ENCODE measurements around the gene CHRNE. TPM values are rescaled to one million over a fixed set of nuclear protein-coding genes. Genes with fewer than 3 reads are reported as not detected.
"Not testable (repeated sequence)": the region's sequence is repeated elsewhere in the genome, so short reads cannot be mapped to it uniquely, and the experiment has no call there.

The CHRNE gene
- total and polyA plus RNA-seq, 2 donors (not counting 1 experiment from before 2014, with no cell fraction given): 0.19 to 0.66 TPM

GRCh38 chr17:4921320-4921719, 18.4 kb upstream of the CHRNE start:
- Histone ChIP-seq H3K9me3 (ENCODE audit: control insufficient read depth, insufficient read depth, low read depth, low read length) (no peaks in the 10 kb centered on the region), H3K27ac (ENCODE audit: insufficient read depth, low read length) (no peak overlapping the region), H3K27me3 (ENCODE audit: control insufficient read depth, insufficient read depth, low read length) (no peaks in the 10 kb centered on the region), H3K79me2 (ENCODE audit: control insufficient read depth, insufficient read depth, low read length) (no peaks in the 10 kb centered on the region), H2AFZ (ENCODE audit: low read length) (no peak overlapping the region), H3K4me1 (ENCODE audit: control insufficient read depth, extremely low read depth, insufficient read depth, low read length) (no peaks in the 10 kb centered on the region), H3K4me3 (replicated peaks in 1 of 4; ENCODE audit: control extremely low read depth in 1 of 4, insufficient read depth in 1 of 4, low read depth in 3 of 4, low read length in 4 of 4) (no peak overlapping the region), H3K36me3 (ENCODE audit: control insufficient read depth, insufficient read depth, low read length) (no peaks in the 10 kb centered on the region), H3K9ac (ENCODE audit: insufficient read depth, low read length) (no peak overlapping the region), H3K4me2 (ENCODE audit: extremely low read depth, insufficient read depth, low read length) (no peak overlapping the region), H4K20me1 (ENCODE audit: control insufficient read depth, extremely low read depth, insufficient read depth, low read length) (no peaks in the 10 kb centered on the region)
- TF ChIP-seq CTCF (conservative IDR thresholded peaks at IDR 0.05 in 1 of 2, IDR thresholded peaks at IDR 0.05 in 1 of 2; ENCODE audit: low read depth in 1 of 2, low read length in 2 of 2) (no peak), EZH2 (IDR thresholded peaks at IDR 0.05; ENCODE audit: low read length, missing control alignments) (no peak)
- no peak for DNase-seq (ENCODE audit: low read depth in 2 of 2)

GRCh38 chr17:4920351-4921048, 17.6 kb upstream of the CHRNE start:
- Histone ChIP-seq H3K27ac (ENCODE audit: insufficient read depth, low read length) (no peak overlapping the region), H3K4me3 (replicated peaks in 1 of 4; ENCODE audit: control extremely low read depth in 1 of 4, insufficient read depth in 1 of 4, low read depth in 3 of 4, low read length in 4 of 4) (no peak overlapping the region), H3K9me3 (ENCODE audit: control insufficient read depth, insufficient read depth, low read depth, low read length) (no peaks in the 10 kb centered on the region), H3K79me2 (ENCODE audit: control insufficient read depth, insufficient read depth, low read length) (no peaks in the 10 kb centered on the region), H2AFZ (ENCODE audit: low read length) (no peak overlapping the region), H3K4me2 (ENCODE audit: extremely low read depth, insufficient read depth, low read length) (no peak overlapping the region), H4K20me1 (ENCODE audit: control insufficient read depth, extremely low read depth, insufficient read depth, low read length) (no peaks in the 10 kb centered on the region), H3K9ac (ENCODE audit: insufficient read depth, low read length) (no peak overlapping the region), H3K27me3 (ENCODE audit: control insufficient read depth, insufficient read depth, low read length) (no peaks in the 10 kb centered on the region), H3K4me1 (ENCODE audit: control insufficient read depth, extremely low read depth, insufficient read depth, low read length) (no peaks in the 10 kb centered on the region), H3K36me3 (ENCODE audit: control insufficient read depth, insufficient read depth, low read length) (no peaks in the 10 kb centered on the region)
- peak in 1 of 2 donors; percentile 50 for DNase-seq (ENCODE audit: low read depth in 2 of 2)
- TF ChIP-seq CTCF (conservative IDR thresholded peaks at IDR 0.05 in 1 of 2, IDR thresholded peaks at IDR 0.05 in 1 of 2; ENCODE audit: low read depth in 1 of 2, low read length in 2 of 2): no peak
- no peak for TF ChIP-seq EZH2 (IDR thresholded peaks at IDR 0.05; ENCODE audit: low read length, missing control alignments)

- Histone ChIP-seq H3K4me2 (ENCODE audit: extremely low read depth, insufficient read depth, low read length) (no peak overlapping the region), H3K36me3 (ENCODE audit: control insufficient read depth, insufficient read depth, low read length) (no peaks in the 10 kb centered on the region), H3K27ac (ENCODE audit: insufficient read depth, low read length) (no peak overlapping the region), H3K4me1 (ENCODE audit: control insufficient read depth, extremely low read depth, insufficient read depth, low read length) (no peaks in the 10 kb centered on the region), H3K9ac (ENCODE audit: insufficient read depth, low read length) (no peak overlapping the region), H3K79me2 (ENCODE audit: control insufficient read depth, insufficient read depth, low read length) (no peaks in the 10 kb centered on the region), H2AFZ (ENCODE audit: low read length) (peak overlapping the region; percentile 26), H3K9me3 (ENCODE audit: control insufficient read depth, insufficient read depth, low read depth, low read length) (no peaks in the 10 kb centered on the region), H3K4me3 (replicated peaks in 1 of 4; ENCODE audit: control extremely low read depth in 1 of 4, insufficient read depth in 1 of 4, low read depth in 3 of 4, low read length in 4 of 4) (no peak overlapping the region), H3K27me3 (ENCODE audit: control insufficient read depth, insufficient read depth, low read length) (no peaks in the 10 kb centered on the region), H4K20me1 (ENCODE audit: control insufficient read depth, extremely low read depth, insufficient read depth, low read length) (no peaks in the 10 kb centered on the region)
- no peak for DNase-seq (ENCODE audit: low read depth in 2 of 2)
- no peak for TF ChIP-seq CTCF (conservative IDR thresholded peaks at IDR 0.05 in 1 of 2, IDR thresholded peaks at IDR 0.05 in 1 of 2; ENCODE audit: low read depth in 1 of 2, low read length in 2 of 2)
- no peak for TF ChIP-seq EZH2 (IDR thresholded peaks at IDR 0.05; ENCODE audit: low read length, missing control alignments)
Measured at GRCh38 chr17:4919511-4920047, 16.7 kb upstream of the CHRNE start.

GRCh38 chr17:4914551-4914950, 11.7 kb upstream of the CHRNE start:
- not testable (repeated sequence) for DNase-seq (ENCODE audit: low read depth in 2 of 2); H4K20me1 ChIP-seq (ENCODE audit: control insufficient read depth, extremely low read depth, insufficient read depth, low read length); H3K79me2 ChIP-seq (ENCODE audit: control insufficient read depth, insufficient read depth, low read length); H3K9me3 ChIP-seq (ENCODE audit: control insufficient read depth, insufficient read depth, low read depth, low read length); H3K36me3 ChIP-seq (ENCODE audit: control insufficient read depth, insufficient read depth, low read length); H2AFZ ChIP-seq (ENCODE audit: low read length); H3K27ac ChIP-seq (ENCODE audit: insufficient read depth, low read length); H3K4me1 ChIP-seq (ENCODE audit: control insufficient read depth, extremely low read depth, insufficient read depth, low read length); H3K27me3 ChIP-seq (ENCODE audit: control insufficient read depth, insufficient read depth, low read length); H3K9ac ChIP-seq (ENCODE audit: insufficient read depth, low read length); H3K4me2 ChIP-seq (ENCODE audit: extremely low read depth, insufficient read depth, low read length); H3K4me3 ChIP-seq (replicated peaks in 1 of 4; ENCODE audit: control extremely low read depth in 1 of 4, insufficient read depth in 1 of 4, low read depth in 3 of 4, low read length in 4 of 4)

Data from fibroblast of lung (primary cell).